Superior temporal gyrus (tissue), 1 donor: Measurements from ENCODE around the gene PCMTD2.
"Not testable (repeated sequence)": the region's sequence is repeated elsewhere in the genome, so short reads cannot be mapped to it uniquely, and the experiment has no call there.

Experiments used
- DNase-seq: peaks from one replicate; pipeline ENCODE4 v3.0.0-alpha.2; 2016; ENCODE audit errors: extremely low spot score

The PCMTD2 gene

GRCh38 chr20:64286447-64287263, 31.1 kb downstream of the PCMTD2 start:
- not testable (repeated sequence) for DNase-seq

- not testable (repeated sequence) for DNase-seq
Measured at GRCh38 chr20:64287264-64287590, 31.7 kb downstream of the PCMTD2 start.

- DNase-seq = not testable (repeated sequence)
Measured at GRCh38 chr20:64292167-64292566, 36.6 kb downstream of the PCMTD2 start.

GRCh38 chr20:64303086-64303485, 47.5 kb downstream of the PCMTD2 start:
- DNase-seq = not testable (repeated sequence)

GRCh38 chr20:64313761-64314160, 58.2 kb downstream of the PCMTD2 start:
- not testable (repeated sequence) for DNase-seq

- DNase-seq = not testable (repeated sequence)
Measured at GRCh38 chr20:64315381-64315780, 59.8 kb downstream of the PCMTD2 start.

- not testable (repeated sequence) for DNase-seq
Measured at GRCh38 chr20:64315884-64316283, 60.3 kb downstream of the PCMTD2 start.

GRCh38 chr20:64316415-64317083, 61.0 kb downstream of the PCMTD2 start:
- not testable (repeated sequence) for DNase-seq

- not testable (repeated sequence) for DNase-seq
Measured at GRCh38 chr20:64317331-64317730, 61.8 kb downstream of the PCMTD2 start.

- DNase-seq = not testable (repeated sequence)
Measured at GRCh38 chr20:64318056-64318455, 62.5 kb downstream of the PCMTD2 start.

GRCh38 chr20:64322031-64322789, 66.7 kb downstream of the PCMTD2 start:
- DNase-seq = not testable (repeated sequence)
